Muscle layer of colon (tissue), 2 donors: ENCODE data around the gene PBXIP1.

Experiments used
- H3K27ac ChIP-seq: one replicate; pipeline ENCODE4 v1.7.0; 2013; ENCODE audit warnings: low read depth, mild to moderate bottlenecking, low read length, moderate library complexity
- H3K27me3 ChIP-seq, 2 donors: one replicate each; pipeline ENCODE4 v1.7.0; 2013; ENCODE audit warnings: low read length in 2 of 2, mild to moderate bottlenecking in 2 of 2; ENCODE audit not compliant: insufficient read depth in 2 of 2, control insufficient read depth in 1 of 2
- H3K36me3 ChIP-seq: one replicate; pipeline ENCODE4 v1.7.0; 2013; ENCODE audit warnings: mild to moderate bottlenecking, low read length; ENCODE audit not compliant: insufficient read depth
- H3K4me1 ChIP-seq: one replicate; pipeline ENCODE4 v1.7.0; 2013; ENCODE audit warnings: mild to moderate bottlenecking, low read length; ENCODE audit not compliant: insufficient read depth
- H3K4me3 ChIP-seq, 2 donors: one replicate each; pipeline ENCODE4 v1.7.0; 2013; ENCODE audit warnings: low read length in 2 of 2, low read depth in 1 of 2, mild to moderate bottlenecking in 1 of 2, moderate library complexity in 1 of 2
- H3K9ac ChIP-seq: one replicate; pipeline ENCODE4 v1.7.0; 2013; ENCODE audit warnings: low read length
- H3K9me3 ChIP-seq: one replicate; pipeline ENCODE4 v1.7.0; 2013; ENCODE audit warnings: mild to moderate bottlenecking, low read length
- donor health status: abdominal sarcoma.
- donor health status: Adenocarcinoma of cecum.

The PBXIP1 gene

DNA sequence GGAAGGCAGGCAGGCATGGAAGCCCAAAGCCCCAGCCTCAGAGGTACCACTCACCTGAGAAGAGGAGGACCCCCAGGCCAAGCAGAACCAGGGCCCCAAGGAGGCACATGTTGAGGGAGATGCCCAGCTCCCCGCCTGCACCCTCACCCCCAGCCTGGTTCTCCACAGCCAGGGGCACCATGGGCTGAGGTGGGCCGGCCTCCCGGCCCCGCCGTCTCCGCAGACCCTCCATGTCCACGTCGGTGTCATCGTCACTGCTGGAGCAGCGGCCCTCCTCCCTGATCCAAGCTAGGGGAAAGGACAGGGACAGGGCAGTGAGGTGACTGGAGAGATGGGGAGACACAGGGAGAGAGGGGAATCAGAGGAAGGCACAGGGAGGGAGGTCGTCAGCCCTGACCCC is 7.8 kb downstream of the PBXIP1 start:
- no peaks in the 10 kb centered on the region for H3K27me3 ChIP-seq
- peaks cover 51% of the 10 kb centered on the region for H3K36me3 ChIP-seq
- no peak overlapping the region for H3K27ac ChIP-seq
- no peaks in the 10 kb centered on the region for H3K9me3 ChIP-seq
- H3K9ac ChIP-seq, result no peak overlapping the region
- H3K4me3 ChIP-seq, result no peak overlapping the region
- peaks cover 30% of the 10 kb centered on the region for H3K4me1 ChIP-seq

- Histone ChIP-seq H3K4me1 (peaks cover 15% of the 10 kb centered on the region), H3K36me3 (peaks cover 47% of the 10 kb centered on the region), H3K9me3 (no peaks in the 10 kb centered on the region), H3K9ac (no peak overlapping the region), H3K27me3 (no peaks in the 10 kb centered on the region), H3K27ac (no peak overlapping the region), H3K4me3 (no peak overlapping the region)
Observed at GRCh38 chr1:154945962-154946850, 9.7 kb downstream of the PBXIP1 start.

GRCh38 chr1:154945160-154945961 is 10.5 kb downstream of the PBXIP1 start:
- H3K27me3 ChIP-seq, result no peaks in the 10 kb centered on the region
- no peak overlapping the region for H3K4me3 ChIP-seq
- H3K36me3 ChIP-seq, result peaks cover 38% of the 10 kb centered on the region
- H3K9ac ChIP-seq, result no peak overlapping the region
- no peaks in the 10 kb centered on the region for H3K9me3 ChIP-seq
- peaks cover 15% of the 10 kb centered on the region for H3K4me1 ChIP-seq
- no peak overlapping the region for H3K27ac ChIP-seq

DNA sequence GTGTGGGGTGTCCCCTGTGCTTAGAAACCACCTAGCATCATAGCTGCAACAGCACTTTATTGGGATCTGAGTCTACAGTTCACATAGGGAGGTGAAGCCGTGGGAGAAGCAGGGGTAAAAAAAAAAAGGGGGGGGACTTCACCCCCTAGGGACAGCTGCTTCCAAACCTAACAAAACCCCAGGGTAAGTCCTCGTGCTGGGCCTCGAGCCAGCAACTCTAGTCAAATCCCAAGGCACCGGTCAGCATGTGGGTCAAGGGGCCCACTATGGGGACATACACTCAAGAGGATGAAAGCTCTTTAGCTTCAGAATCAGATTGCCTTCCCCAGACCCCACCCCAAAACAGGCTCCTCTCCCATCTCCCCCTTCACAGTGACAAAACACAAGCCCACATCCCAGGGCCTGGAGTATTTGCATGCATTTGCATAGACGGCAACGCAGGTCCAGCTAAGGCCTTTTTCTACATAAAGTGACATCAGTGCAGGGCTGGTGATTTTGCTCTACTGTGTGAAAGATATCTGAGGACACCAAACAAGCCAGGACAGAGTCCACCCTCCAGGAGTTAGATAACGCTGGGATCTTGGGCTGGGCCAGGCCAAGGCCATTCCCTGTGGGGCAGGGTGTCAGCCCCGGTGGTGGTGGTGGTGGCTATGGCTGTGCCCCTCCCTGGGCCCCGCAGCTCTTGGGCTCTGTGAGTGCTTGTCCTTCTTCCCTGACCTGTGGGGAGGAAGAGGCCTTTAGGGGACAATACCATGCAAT is 11.3 kb downstream of the PBXIP1 start:
- H3K27ac ChIP-seq, result peak overlapping the region; percentile 23
- no peaks in the 10 kb centered on the region for H3K27me3 ChIP-seq
- H3K9ac ChIP-seq, result no peak overlapping the region
- no peaks in the 10 kb centered on the region for H3K9me3 ChIP-seq
- H3K4me3 ChIP-seq, result no peak overlapping the region
- H3K36me3 ChIP-seq, result peaks cover 38% of the 10 kb centered on the region
- H3K4me1 ChIP-seq, result peaks cover 15% of the 10 kb centered on the region

GRCh38 chr1:154943649-154944400 is 12.1 kb downstream of the PBXIP1 start:
- Histone ChIP-seq H3K4me1 (peaks cover 15% of the 10 kb centered on the region), H3K9me3 (no peaks in the 10 kb centered on the region), H3K4me3 (no peak overlapping the region), H3K36me3 (peaks cover 37% of the 10 kb centered on the region), H3K27me3 (no peaks in the 10 kb centered on the region), H3K9ac (no peak overlapping the region), H3K27ac (peak overlapping the region; percentile 23)

DNA sequence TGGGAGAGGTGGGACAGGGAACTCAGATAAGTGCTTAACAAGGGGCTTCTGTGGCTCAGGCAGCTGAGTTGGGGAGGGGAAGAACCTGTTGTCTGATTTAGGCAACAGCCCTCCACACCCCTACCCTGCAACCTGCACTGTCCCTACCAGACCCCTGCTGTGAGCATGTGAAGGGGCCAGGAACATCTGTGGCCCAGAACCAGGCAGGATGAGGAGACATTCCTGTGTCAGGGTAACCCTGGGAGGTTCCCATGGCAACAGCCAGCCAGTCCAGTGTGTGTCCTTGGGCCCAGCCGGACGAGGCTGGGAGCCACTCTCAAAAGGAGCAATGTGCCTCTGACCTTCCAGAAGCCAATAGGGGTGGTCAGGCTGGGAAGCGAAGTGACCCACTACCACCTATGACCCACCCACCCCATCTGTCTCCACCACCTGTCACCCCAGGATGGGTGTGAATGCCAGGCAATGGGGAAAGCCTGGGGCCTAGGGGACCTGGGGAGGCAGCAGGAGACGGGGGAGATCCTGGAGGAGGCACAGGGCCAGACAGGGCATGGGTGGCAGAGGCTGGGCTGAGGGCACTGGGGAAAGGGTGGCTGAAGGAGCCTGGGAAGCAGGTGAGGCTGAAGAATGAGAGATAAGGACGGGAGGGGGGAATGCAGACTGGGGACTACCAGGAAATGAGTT is 14.4 kb downstream of the PBXIP1 start:
- no peaks in the 10 kb centered on the region for H3K9me3 ChIP-seq
- no peaks in the 10 kb centered on the region for H3K27me3 ChIP-seq
- no peak overlapping the region for H3K9ac ChIP-seq
- no peak overlapping the region for H3K4me3 ChIP-seq
- no peak overlapping the region for H3K27ac ChIP-seq
- peaks cover 20% of the 10 kb centered on the region for H3K36me3 ChIP-seq
- peaks cover 22% of the 10 kb centered on the region for H3K4me1 ChIP-seq

- Histone ChIP-seq H3K27ac (no peak overlapping the region), H3K27me3 (no peaks in the 10 kb centered on the region), H3K4me3 (no peak overlapping the region), H3K4me1 (peaks cover 25% of the 10 kb centered on the region), H3K36me3 (peaks cover 18% of the 10 kb centered on the region), H3K9ac (no peak overlapping the region), H3K9me3 (no peaks in the 10 kb centered on the region)
Observed at GRCh38 chr1:154940651-154941194, 15.2 kb downstream of the PBXIP1 start.

GRCh38 chr1:154940213-154940560 is 15.7 kb downstream of the PBXIP1 start:
- H3K4me1 ChIP-seq, result peaks cover 31% of the 10 kb centered on the region
- H3K27me3 ChIP-seq, result no peaks in the 10 kb centered on the region
- no peak overlapping the region for H3K4me3 ChIP-seq
- H3K36me3 ChIP-seq, result peaks cover 13% of the 10 kb centered on the region
- H3K9ac ChIP-seq, result no peak overlapping the region
- H3K9me3 ChIP-seq, result no peaks in the 10 kb centered on the region
- H3K27ac ChIP-seq, result no peak overlapping the region

- Histone ChIP-seq H3K9me3 (no peaks in the 10 kb centered on the region), H3K4me3 (no peak overlapping the region), H3K9ac (no peak overlapping the region), H3K27me3 (no peaks in the 10 kb centered on the region), H3K36me3 (no peaks in the 10 kb centered on the region), H3K27ac (peak overlapping the region; percentile 100), H3K4me1 (peaks cover 26% of the 10 kb centered on the region)
Observed at GRCh38 chr1:154938604-154939399, 17.1 kb downstream of the PBXIP1 start.

DNA sequence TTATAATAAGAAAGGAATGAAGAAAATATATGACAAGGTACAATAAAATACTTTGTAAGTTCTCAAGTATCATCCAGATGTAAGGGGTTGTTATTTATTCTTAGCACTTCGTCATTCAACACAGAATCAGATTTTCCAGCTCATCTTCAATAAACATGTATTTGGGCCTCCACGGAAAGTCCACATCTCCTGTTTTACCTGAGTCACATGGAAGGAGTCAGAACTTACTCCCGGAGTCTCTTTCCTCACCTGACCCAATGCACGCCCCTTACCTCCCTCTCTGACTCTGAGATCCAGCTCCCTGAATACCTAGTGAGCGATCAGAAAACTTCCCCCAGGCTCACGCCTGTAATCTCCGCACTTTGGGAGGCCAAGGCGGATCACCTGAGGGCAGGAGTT is 17.9 kb downstream of the PBXIP1 start:
- Histone ChIP-seq H3K4me3 (peak overlapping the region in 1 of 2 donors; percentile 75), H3K9ac (peak overlapping the region; percentile 42), H3K4me1 (peaks cover 19% of the 10 kb centered on the region)

More for the DNA sequence above, 17.9 kb downstream of the PBXIP1 start:
- Histone ChIP-seq H3K27ac (peak overlapping the region; percentile 100), H3K9me3 (no peaks in the 10 kb centered on the region), H3K27me3 (no peaks in the 10 kb centered on the region), H3K36me3 (no peaks in the 10 kb centered on the region)
